GM18517 (cell line): ENCODE measurements around the gene UNC119B.

Experiments used
- ATAC-seq: cut with Tn5 transposase; IDR thresholded peaks from one replicate; pipeline ENCODE4 v1.9.1; 2021; ENCODE audit warnings: mild to moderate bottlenecking, moderate library complexity; ENCODE audit not compliant: unreplicated experiment

The UNC119B gene

DNA sequence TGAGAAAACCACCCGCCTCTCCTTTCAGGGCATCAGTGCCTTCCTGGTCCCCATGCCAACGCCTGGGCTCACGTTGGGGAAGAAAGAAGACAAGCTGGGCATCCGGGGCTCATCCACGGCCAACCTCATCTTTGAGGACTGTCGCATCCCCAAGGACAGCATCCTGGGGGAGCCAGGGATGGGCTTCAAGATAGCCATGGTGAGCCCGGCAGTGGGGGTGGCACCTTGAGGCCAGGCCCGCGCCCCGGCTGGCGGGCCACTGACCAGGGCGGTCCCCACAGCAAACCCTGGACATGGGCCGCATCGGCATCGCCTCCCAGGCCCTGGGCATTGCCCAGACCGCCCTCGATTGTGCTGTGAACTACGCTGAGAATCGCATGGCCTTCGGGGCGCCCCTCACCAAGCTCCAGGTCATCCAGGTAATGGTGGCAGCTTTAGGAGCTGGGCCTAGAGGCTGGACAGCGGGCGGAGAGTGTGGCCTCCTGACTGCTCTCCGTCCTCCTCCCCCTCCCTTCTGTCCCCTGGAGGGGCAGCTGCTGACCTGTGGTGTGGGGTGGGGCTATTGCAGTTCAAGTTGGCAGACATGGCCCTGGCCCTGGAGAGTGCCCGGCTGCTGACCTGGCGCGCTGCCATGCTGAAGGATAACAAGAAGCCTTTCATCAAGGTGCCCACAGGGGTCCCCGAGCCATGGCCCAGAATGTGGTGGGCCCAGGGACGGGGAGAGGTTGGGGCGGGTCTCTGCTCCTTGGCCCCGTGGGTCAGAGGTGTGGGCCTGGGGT is 28.2 kb downstream of the UNC119B start:
- no peak for ATAC-seq

DNA sequence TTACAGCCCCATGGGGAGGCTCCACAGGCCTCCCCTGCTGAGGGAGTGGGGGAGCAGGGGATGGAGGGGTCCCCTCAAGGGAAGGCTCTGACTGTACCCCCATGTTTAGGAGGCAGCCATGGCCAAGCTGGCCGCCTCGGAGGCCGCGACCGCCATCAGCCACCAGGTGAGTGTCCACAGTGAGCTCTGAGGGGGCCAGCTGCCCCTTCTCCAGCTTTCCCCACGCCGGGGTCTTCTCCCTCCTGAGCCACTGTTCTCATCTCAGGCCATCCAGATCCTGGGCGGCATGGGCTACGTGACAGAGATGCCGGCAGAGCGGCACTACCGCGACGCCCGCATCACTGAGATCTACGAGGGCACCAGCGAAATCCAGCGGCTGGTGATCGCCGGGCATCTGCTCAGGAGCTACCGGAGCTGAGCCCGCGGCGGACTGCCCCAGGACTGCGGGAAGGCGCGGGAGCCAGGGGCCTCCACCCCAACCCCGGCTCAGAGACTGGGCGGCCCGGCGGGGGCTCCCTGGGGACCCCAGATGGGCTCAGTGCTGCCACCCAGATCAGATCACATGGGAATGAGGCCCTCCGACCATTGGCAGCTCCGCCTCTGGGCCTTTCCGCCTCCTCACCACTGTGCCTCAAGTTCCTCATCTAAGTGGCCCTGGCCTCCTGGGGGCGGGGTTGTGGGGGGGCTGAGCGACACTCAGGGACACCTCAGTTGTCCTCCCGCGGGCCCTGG is 28.9 kb downstream of the UNC119B start:
- no peak for ATAC-seq

DNA sequence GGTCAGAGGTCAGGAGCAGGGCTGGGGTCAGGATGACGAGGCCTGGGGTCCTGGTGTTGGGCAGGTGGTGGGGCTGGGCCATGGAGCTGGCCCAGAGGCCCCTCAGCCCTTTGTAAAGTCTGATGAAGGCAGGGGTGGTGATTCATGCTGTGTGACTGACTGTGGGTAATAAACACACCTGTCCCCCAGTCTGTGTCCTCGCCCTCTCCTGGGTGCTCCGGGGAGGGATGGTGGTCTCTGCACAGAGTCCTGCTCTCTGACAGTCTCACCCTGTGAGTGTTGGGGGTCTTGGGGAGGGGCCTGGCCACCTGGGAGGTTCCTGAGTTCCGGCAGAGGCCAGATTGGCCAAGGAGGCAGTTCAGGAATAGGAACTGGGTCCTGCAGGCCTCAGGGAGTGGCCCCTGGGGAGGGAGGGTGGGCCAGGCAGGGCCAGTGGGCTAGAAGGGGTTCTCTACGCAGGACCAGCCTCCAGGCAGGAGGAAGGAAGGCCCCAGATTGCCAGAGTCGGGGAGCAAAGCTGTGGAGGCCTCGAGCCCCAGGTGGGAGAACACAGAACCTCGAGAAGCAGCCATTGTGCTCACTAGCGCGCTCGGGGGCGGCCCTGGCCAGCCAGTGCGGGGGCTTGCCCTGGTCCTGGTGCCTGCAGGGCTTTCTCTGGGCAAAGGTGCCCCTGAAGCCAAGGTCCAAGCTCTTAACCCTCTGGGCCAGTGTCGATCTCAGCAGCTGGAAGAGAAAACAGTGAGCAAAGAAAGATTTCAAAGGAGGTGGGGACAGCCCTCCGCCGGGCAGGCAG is 29.8 kb downstream of the UNC119B start:
- no peak for ATAC-seq

DNA sequence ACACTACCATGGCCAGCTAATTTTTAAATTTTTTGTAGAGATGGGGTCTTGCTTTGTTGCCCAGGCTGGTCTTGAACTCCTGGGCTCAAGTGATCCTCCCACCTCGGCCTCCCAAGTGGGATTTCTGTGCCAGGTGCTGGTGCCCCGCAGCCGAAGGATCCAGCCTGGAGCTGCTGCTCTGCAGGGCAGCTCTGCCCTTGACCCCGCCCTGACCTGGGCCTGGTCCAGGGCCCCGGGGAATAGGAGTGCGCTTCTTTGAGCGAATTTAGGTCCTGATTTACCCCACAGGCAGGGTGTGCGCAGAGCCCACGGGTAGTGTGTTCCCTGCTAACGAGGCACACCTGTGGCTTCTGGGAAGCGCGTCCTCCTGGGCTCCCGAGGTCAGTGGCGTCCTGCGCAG is 30.6 kb downstream of the UNC119B start:
- no peak for ATAC-seq

DNA sequence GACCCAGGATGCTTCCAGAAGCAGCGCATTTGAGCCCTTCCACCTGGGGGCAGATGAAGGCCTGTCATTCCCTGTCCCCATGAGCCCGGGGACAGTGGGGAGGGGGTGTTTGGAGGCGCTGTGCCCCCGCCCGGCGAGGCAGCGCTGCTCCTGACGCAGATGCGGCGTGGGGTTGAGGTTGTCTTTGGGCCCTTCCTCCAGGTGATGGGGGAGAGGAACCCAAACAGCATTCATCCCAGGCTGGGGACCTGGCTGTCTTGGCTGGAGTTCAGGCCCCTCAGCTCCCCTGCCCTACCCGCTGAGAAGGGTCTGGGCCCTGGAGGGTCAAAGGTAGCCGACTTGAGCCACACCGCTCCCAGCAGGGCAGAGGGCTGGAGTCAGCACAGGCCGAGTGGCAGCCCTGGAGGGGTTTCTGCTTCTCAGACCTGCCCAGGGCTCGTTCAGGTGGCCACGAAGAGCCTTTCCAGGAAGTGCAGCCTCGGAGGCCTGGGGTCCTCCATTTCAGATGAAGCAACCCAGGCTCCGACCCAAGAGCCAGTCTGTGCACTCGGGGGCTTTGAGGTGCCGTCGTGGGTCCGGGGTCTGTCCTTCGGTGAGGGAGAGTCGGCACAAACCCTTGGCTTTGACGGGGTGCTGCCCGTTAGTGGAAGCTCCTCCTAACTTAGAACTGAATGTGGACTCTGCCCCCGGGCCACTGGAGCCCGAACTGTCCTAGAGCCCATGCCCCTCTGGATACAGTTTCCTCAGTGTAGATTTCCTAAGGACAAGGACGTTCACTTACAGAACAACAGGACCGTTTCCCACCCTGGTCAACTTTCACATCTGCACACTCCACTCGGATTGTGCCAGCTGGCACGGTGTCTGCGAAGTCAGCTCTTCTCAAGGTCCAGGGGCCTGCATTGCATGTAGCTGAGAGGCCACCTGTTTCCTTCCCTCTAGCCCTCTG is 31.5 kb downstream of the UNC119B start:
- no peak for ATAC-seq

DNA sequence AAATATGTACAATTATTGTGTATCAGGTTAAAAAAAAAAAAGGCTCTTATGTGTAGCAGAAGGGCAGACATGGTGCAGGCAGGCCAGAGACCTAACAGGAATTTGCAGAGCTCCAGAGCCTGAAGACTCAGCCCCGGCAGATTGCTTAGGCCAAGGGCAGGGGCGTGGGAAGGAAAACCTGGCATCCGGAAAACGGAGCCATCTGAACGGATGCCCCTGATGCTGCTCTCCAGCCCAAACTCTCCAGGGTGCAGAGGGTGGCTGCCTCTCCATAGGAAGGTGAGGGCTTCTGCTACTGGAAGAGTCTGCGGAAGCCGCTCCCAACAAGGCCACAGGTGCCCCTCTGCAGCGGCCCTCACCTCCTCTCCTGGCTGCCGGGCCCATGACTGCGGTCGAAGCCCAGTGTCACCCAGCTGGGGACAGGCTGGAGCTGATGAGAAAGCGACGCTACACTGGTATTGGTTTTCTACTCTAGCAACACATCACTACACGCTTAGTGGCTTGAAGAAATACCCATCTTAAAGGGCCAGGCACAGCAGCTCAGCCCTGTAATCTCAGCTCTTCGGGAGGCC is 34.8 kb downstream of the UNC119B start:
- no peak for ATAC-seq

DNA sequence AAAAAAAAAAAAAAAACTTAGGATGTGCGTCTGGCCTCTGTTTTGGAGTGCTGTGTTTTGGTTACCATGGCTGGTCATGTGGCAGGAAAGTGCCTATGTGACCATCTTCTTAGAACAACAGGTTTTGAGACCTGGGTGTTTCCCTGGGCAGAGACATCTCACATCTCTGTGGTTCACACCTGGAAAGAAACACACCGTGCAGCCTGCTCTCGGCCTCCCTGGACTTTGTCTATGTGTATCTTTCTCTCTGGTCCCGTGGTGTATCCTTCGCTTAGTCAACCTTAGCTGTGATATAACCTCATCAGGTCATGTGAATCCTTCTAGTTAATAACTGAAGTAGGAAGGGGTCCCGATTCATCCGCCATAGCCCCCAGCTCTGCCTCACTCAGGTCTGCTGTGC is 38.0 kb downstream of the UNC119B start:
- no peak for ATAC-seq

DNA sequence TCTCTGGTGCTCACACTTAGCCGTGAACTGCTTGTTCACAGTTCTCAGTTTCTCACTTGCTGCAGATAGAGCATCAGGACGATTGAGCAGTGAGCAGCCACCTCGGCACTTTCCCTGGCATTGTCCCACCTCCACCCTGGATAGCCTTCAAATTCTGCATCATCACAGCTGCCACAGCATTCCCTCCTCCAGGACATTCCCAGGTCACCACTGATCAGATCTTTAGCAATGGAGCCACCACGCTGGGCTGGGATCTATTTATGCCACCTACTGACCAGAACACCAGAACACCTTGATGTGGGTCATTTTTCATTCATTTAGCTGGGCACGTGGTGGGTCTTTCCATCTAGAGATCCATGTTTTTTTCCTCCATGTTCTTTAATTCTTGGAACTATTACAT is 39.0 kb downstream of the UNC119B start:
- ATAC-seq, result no peak

DNA sequence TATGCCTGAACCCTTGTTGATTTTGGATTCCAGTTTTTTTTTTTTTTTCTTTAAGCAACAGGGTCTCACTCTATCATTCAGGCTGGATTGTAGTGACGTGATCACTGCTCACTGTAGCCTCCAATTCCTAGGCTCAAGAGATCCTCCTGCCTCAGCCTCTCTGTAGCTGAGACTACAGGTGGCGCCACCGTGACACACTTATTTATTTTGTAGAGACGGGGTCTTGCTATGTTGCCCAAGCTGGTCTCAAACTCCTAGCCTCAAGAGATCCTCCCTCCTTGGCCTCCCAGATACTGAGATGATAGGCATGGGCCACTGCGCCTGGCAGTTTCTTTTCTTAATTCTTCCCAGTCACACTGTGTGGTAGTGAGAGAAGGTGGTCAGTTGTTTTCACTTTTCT is 40.5 kb downstream of the UNC119B start:
- ATAC-seq, result no peak

DNA sequence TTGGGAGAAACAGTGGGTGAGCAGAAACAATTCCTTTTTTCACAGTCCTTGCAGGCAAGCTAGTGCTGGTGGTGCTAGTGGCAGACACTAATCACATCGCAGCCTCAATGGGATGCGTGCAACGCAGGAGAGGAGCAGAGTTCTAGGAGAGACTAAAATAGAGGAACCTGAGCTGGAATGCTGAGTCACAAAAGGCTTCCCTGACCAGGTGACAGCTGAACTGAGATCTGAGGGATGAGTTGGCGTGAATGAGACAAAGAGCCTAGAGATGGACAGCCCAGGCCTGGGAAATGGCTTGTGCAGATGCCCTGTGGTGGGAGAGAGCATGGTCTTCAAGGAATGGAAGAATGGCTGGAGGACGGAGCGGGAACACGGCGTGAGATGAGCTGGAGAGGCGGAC is 41.1 kb downstream of the UNC119B start:
- no peak for ATAC-seq

DNA sequence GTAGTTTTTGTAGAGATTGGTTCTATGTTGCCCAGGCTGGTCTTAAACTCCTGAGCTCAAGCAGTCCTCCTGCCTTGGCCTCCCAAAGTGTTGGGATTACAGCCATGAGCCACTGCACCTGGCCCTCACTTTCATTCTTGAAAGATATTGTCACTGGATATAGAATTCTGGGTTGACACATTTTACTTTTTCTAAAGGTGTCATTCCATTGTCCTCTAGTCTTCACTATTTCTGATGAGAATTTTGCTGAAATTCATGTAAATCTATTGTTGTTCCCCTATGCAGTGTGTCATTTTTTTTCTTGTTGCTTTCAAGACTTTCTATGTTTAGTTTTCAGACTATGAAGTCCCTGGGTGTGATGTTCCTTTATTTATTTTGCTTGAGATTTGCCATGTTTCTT is 44.5 kb downstream of the UNC119B start:
- no peak for ATAC-seq

DNA sequence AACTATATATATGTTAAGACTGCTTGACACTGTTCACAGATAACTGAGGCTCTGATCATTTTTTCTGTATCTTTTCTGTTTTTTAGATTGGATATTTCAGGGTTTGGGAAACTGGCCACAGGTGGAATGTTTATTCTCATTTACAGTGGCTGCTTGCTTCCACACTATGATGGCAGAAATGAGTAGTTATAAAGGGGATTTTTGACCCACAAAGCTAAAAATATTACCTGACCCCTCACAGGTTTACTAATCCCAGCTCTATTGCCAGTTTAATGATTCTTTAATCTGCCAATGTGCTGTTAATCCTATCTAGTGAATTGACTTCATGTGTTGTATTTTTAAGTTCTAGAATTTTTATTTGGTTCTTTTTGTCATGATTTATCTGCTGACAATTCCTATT is 45.0 kb downstream of the UNC119B start:
- no peak for ATAC-seq

DNA sequence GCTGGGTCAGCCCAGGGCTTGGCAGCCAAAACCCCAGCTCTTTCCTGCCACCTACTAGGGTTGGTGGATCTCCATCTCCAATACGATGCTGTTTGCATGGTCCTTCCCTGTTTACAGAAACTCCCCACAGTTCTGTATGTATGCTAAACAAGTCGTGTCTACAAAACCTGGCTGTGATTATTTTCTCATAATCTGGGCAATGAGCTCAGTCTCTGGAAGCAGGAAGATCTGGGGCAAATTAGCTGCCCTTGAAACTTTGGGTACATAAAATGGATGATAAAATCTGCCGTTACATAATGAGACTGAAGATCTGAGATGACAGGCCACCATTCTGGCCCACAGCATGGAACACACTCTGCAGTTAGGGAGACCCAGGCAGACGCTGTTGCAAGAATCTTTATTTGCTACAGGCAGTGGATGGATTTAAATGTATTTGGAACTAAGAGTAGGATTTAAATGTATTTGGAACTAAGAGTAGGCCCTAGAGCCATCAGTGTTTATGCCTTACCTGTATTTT is 47.0 kb downstream of the UNC119B start:
- ATAC-seq, result no peak

DNA sequence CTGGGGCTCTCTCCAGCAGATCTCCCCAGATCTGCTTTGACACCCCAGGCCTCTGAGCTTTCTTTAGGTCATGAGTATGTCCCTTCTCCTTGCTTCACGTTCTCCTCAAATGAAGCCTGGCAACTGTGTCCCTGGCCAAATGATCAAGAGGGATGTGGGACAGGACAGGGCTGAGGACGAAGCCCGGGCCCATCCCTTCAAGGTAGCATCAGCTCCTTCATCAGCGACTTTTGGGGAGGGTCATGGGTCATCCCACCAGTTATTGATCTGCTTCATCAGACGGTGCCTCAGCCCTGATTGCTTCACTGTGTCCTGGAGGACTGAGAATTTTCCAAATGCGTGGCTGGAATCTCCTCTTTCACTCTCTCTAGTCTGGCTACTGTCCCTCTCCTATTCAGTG is 47.7 kb downstream of the UNC119B start:
- ATAC-seq, result no peak

DNA sequence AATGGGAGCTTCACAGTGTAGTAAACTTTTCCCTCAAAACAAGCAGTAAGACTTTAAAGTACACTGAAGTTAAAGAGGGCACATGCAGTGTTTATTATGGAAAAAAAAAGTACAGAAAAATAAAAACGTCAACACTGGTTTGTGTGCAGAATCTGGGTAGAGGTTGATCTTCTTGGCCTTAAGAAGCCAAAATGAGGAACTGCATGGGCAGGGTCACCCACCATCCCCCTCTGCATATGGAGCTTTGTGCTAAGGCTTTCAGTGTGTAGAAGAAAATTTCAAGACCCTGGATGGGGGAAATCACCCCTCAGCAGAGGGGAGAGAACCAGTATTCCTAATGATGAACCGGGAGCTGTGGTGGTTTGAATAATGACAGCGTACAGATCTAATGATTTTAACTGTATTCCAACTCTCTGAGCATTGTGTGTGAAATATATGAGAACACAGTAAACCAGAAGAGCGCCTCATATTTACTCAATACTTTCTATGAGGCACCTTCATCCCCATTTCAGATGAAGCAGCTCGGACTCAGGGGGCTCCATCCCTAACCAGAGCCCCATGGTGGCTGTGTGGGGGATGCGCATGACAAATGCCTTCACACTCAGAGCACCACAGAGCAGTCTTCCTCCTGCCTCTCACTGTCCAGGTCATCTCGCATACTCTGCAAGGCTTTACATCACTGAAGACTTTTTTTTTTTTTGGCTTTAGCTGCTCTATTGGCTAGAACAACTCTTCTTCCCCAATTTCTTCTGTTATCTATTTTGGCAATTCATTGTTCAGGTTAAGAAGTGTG is 48.7 kb downstream of the UNC119B start:
- no peak for ATAC-seq

DNA sequence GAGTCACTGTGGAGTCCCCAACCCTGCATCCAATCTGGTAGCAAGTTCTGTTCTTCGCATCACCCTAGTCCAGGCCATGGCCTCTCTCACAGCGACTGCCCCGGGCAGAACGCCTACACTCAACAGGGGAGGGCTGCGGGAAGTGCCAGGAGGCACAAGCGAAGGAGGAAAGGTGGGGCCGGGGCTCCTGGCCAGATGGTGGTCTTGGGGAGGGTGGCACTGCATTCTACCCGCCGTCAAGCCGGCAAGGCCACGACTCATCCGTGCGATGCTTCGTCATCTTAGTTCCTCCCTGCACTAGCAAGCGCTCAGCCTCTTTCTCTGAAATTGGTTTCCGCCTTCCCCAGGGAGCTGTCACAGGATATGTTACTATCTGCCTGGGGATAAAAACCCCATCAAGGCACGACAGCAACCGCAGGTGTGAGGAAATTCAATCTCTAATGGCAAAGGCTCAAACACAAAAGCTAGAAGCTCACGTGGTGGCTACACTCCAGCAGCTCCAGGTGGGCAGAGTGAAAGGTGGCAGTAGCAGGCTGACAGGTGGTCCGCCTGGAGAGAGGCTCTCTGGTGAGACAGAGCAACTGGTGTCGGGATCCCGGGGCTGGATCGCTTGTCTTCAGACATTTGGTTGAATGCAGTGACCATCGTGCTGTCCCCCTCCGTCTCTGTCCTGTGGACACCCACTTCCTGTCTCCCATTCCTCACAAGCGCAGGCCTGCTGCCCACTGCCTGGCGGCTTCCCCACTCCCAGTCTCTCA is 49.5 kb downstream of the UNC119B start:
- ATAC-seq, result no peak

DNA sequence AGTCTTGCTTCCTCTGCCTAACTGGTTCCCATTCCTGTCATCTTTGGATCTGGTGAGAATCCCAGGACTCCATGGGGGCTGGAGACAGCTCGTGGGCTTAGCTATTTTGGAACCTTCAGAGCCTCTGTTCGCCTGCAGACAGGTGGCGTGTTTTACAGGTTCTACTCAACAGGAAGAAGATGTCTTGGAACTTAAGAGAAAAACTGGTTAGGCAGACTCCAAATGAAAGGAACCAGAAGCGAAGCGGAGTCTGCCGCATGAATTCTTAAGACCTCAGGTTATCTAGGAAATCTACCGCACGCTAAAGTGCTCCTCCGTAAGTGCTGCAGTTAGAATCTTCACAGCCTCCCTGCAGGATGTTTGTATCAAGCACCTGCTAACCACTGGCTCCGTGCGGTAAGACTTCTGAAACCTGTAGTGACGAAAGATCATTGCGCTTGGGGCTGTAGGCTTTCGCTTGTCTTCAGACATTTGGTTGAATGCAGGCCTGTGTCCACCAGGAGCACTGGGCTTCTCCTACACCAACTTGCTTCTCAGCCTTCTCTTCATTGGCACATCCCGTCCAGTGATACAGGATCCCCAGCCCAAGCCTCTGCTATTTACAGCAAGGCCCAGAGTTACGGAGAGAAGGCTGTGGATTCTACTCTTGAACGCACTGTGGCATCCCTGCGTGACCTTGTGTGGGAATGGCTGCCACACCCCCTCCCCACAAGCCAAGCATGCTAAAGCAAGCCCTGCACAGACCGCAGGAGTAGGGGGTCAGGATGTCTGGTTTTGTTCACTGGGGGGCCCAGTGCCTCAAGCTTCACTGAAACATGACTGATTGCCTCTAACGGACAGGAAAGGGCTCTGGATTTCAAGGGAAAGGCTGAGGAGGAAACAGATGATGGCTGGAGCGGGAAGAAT is 50.3 kb downstream of the UNC119B start:
- no peak for ATAC-seq
